PC-3 (cell line): ENCODE results near the gene GNA15. TPM values are rescaled to one million over a fixed set of nuclear protein-coding genes. Genes with fewer than 3 reads are reported as not detected.

Experiments
- ATAC-seq: fragments of 200-7000 bp; cut with Tn5 transposase; 2 replicates; pipeline ENCODE4 v1.9.1; 2020; ENCODE audit warnings: mild to moderate bottlenecking, moderate library complexity
- BruUV-seq: library from RNA; stranded (reverse); fragments of 400-500 nt; replicated peaks from 2 replicates; lab custom pipeline; 2021; lab: Mats Ljungman, UMichigan
- CTCF ChIA-PET: fragments of 300-600 bp; sonication (Branson Sonifier 250); formaldehyde crosslinking; loops from one replicate; lab custom pipeline; 2022; ENCODE audit warnings: antibody characterized with exemption; lab: Charles Lee
- POLR2A ChIA-PET: fragments of 300-600 bp; sonication (Branson Sonifier 250); formaldehyde crosslinking; loops from one replicate; lab custom pipeline; 2022; ENCODE audit warnings: antibody characterized with exemption; ENCODE audit not compliant: unreplicated experiment; lab: Charles Lee
- DNase-seq: peaks from one replicate; pipeline ENCODE4 v3.0.0-alpha.2; 2015
- H2AFZ ChIP-seq: fragments of 300-600 bp; sonication (generic); 2 replicates; pipeline ENCODE4 v1.6.0; 2016; ENCODE audit warnings: antibody characterized with exemption, low read length
- H3F3A ChIP-seq: fragments of 300-600 bp; sonication (generic); one replicate; pipeline ENCODE4 v1.6.0; 2017; ENCODE audit warnings: antibody characterized with exemption, low read length, control low read depth, mild to moderate bottlenecking; ENCODE audit not compliant: unreplicated experiment
- H3K27ac ChIP-seq: fragments of 300-600 bp; sonication (generic); 2 replicates; pipeline ENCODE4 v1.5.1; 2016; ENCODE audit warnings: mild to moderate bottlenecking, low read length
- H3K27me3 ChIP-seq: fragments of 300-600 bp; sonication (generic); 2 replicates; pipeline ENCODE4 v1.6.1; 2016; ENCODE audit warnings: low read length, mixed read lengths
- H3K36me3 ChIP-seq: fragments of 300-600 bp; sonication (generic); 2 replicates; pipeline ENCODE4 v1.6.1; 2016; ENCODE audit warnings: low read depth, mixed run types, low read length, mixed read lengths
- H3K4me1 ChIP-seq: fragments of 300-600 bp; sonication (generic); 2 replicates; pipeline ENCODE4 v1.5.1; 2016; ENCODE audit warnings: low read length; ENCODE audit not compliant: insufficient read depth
- H3K4me2 ChIP-seq: fragments of 300-600 bp; sonication (generic); 2 replicates; pipeline ENCODE4 v1.6.0; 2016; ENCODE audit warnings: low read length
- H3K4me3 ChIP-seq: fragments of 300-600 bp; sonication (generic); 2 replicates; pipeline ENCODE4 v1.5.1; 2016; ENCODE audit warnings: mild to moderate bottlenecking, low read length, mixed read lengths
- H3K79me2 ChIP-seq: fragments of 300-600 bp; sonication (generic); 2 replicates; pipeline ENCODE4 v1.6.1; 2017; ENCODE audit warnings: low read length, mixed read lengths
- H3K9ac ChIP-seq: fragments of 300-600 bp; sonication (generic); 2 replicates; pipeline ENCODE4 v1.6.0; 2016; ENCODE audit warnings: mild to moderate bottlenecking, low read length
- H3K9me2 ChIP-seq: fragments of 300-600 bp; sonication (generic); replicated peaks from 2 replicates; pipeline ENCODE4 v1.6.1; 2016; ENCODE audit warnings: mixed run types, low read length, mixed read lengths
- H3K9me3 ChIP-seq: fragments of 300-600 bp; sonication (generic); 2 replicates; pipeline ENCODE4 v1.6.1; 2016; ENCODE audit warnings: low read length, mixed read lengths
- H4K20me1 ChIP-seq: fragments of 300-600 bp; sonication (generic); 2 replicates; pipeline ENCODE4 v1.6.1; 2016; ENCODE audit warnings: low read length, mixed read lengths
- EZH2 ChIP-seq: fragments of 300-600 bp; sonication (generic); IDR thresholded peaks from one replicate; pipeline ENCODE4 v1.6.1; 2017; ENCODE audit warnings: antibody characterized with exemption, mild to moderate bottlenecking, low read length; ENCODE audit not compliant: unreplicated experiment
- EZH2phosphoT487 ChIP-seq: fragments of 300-600 bp; sonication (generic); IDR thresholded peaks from 2 replicates; pipeline ENCODE4 v1.6.1; 2018; ENCODE audit warnings: mild to moderate bottlenecking, antibody characterized with exemption, low read length, borderline replicate concordance
- intact Hi-C: fragments of 100-400 bp; cut with micrococcal nuclease; formaldehyde crosslinking; loops from 2 replicates; pipeline ENCODE4 v1.9.0; 2023
- total RNA-seq: library from RNA; depleted of rRNA; stranded (reverse); fragments of >200 nt; gene quantifications from 2 replicates; pipeline ENCODE4 v1.2.3, GENCODE V29; 2014
- TF ChIP-seq, protein P1 (sequence below): fragments of 300-600 bp; sonication (generic); conservative IDR thresholded peaks from 2 replicates; pipeline ENCODE4 v1.5.1; 2017; ENCODE audit warnings: antibody characterized with exemption, low read depth, mild to moderate bottlenecking, low read length

Gene GNA15
- total RNA-seq, 1 experiment from 2014 or later = not detected

DNA sequence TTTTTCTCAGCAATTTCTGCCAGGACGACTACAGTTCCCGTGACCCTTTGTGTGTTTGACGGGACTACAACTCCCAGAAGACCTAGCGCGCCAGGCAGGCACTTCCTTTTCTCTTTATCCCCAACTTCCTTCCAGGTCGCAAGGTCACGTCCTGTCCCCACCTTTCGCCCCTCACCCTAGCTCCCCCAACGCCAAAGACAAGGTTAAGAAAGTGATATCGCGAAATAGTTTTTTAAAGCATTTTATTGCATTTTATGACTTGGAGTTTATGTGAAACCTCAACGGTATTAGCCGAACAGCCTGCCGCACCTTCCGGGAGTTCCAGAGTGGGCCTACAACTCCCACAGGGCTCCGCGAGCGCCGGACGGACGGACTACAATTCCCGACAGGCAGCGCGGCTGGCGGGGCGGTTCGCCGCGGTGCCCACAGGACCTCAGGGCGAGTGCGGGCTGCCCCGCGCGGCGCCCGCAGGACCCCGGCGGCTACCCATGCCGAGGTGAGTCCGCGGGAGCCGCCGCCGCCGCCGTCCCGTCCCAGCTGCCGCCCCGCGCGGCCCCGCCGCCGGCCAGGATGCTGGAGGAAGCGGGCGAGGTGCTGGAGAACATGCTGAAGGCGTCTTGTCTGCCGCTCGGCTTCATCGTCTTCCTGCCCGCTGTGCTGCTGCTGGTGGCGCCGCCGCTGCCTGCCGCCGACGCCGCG lies 49.8 kb downstream of the GNA15 start, which contains the start of gene NCLN:
Gene NCLN (plus strand): TSS at position 470 of the 699 bp plus-strand sequence. CDS start 101 bp downstream, at position 571.
- intact Hi-C loops = no loop called here
- CTCF ChIA-PET = no interaction called here

DNA sequence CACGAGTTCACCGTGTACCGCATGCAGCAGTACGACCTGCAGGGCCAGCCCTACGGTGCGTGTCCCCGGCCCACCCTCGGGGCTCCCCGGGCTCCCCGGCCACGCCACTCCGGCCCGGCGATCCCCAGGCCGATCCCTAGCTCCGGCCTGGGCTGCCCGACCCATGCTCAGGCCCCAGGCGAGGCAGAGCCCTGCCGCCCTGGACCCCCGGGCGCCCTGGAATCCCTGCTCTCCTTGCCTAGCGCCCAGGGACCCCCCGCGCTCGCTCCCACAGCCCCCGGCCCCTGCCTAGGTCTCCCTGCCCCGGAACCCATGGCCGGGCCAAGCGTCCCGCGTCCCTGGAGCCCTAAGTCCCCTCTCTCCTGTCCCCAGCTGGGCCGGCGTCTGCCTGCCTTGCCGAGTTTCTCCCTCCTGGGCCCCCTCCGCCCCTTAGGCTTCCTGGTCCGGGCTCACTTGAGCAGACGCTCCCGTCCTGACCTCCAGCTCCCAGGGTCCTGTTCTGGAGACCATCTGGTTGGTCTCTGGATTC lies 50.4 kb downstream of the GNA15 start:
- no TSS peak for BruUV-seq
- Histone ChIP-seq H3F3A (no peaks in the 10 kb centered on the region), H3K27ac (peak overlapping the region; percentile 36), H3K79me2 (peaks cover 54% of the 10 kb centered on the region), H3K4me1 (peaks cover 10% of the 10 kb centered on the region), H3K9me3 (no peaks in the 10 kb centered on the region), H4K20me1 (peaks cover 16% of the 10 kb centered on the region), H3K36me3 (no peaks in the 10 kb centered on the region), H3K9me2 (no peaks in the 10 kb centered on the region), H3K27me3 (no peaks in the 10 kb centered on the region), H3K4me2 (peak overlapping the region; percentile 88), H3K4me3 (peak overlapping the region; percentile 96), H2AFZ (peak overlapping the region; percentile 59; the same call in 1 of the 2 replicates), H3K9ac (peak overlapping the region; percentile 97)
- intact Hi-C loops = no loop called here
- ChIA-PET CTCF (no interaction called here), POLR2A (no interaction called here)
- DNase-seq = no peak
- peak; percentile 45 for ATAC-seq
- TF ChIP-seq EZH2phosphoT487 = no peak

More for the DNA sequence above, 49.8 kb downstream of the GNA15 start, which contains the start of gene NCLN:
- peak; percentile 89 for DNase-seq
- BruUV-seq = no TSS peak
- peaks cover 16% of the 10 kb centered on the region for H4K20me1 ChIP-seq
- H3K4me1 ChIP-seq = peaks cover 10% of the 10 kb centered on the region
- peak within 1 kb of the TSS; percentile 99 for H2AFZ ChIP-seq
- TF ChIP-seq, protein P1, sequence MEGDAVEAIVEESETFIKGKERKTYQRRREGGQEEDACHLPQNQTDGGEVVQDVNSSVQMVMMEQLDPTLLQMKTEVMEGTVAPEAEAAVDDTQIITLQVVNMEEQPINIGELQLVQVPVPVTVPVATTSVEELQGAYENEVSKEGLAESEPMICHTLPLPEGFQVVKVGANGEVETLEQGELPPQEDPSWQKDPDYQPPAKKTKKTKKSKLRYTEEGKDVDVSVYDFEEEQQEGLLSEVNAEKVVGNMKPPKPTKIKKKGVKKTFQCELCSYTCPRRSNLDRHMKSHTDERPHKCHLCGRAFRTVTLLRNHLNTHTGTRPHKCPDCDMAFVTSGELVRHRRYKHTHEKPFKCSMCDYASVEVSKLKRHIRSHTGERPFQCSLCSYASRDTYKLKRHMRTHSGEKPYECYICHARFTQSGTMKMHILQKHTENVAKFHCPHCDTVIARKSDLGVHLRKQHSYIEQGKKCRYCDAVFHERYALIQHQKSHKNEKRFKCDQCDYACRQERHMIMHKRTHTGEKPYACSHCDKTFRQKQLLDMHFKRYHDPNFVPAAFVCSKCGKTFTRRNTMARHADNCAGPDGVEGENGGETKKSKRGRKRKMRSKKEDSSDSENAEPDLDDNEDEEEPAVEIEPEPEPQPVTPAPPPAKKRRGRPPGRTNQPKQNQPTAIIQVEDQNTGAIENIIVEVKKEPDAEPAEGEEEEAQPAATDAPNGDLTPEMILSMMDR = no peak
- no peak for TF ChIP-seq EZH2
- TF ChIP-seq EZH2phosphoT487 = no peak
- no peaks in the 10 kb centered on the region for H3F3A ChIP-seq
- peaks cover 48% of the 10 kb centered on the region for H3K79me2 ChIP-seq
- H3K9ac ChIP-seq = peak within 1 kb of the TSS; percentile 97
- no peaks in the 10 kb centered on the region for H3K9me3 ChIP-seq
- H3K4me3 ChIP-seq = peak within 1 kb of the TSS; percentile 96
- no peaks in the 10 kb centered on the region for H3K9me2 ChIP-seq
- H3K36me3 ChIP-seq = no peaks in the 10 kb centered on the region
- ATAC-seq = peak; percentile 86
- POLR2A ChIA-PET = no interaction called here
- no peaks in the 10 kb centered on the region for H3K27me3 ChIP-seq
- peak within 1 kb of the TSS; percentile 98 for H3K4me2 ChIP-seq
- peak within 1 kb of the TSS; percentile 75 for H3K27ac ChIP-seq

DNA sequence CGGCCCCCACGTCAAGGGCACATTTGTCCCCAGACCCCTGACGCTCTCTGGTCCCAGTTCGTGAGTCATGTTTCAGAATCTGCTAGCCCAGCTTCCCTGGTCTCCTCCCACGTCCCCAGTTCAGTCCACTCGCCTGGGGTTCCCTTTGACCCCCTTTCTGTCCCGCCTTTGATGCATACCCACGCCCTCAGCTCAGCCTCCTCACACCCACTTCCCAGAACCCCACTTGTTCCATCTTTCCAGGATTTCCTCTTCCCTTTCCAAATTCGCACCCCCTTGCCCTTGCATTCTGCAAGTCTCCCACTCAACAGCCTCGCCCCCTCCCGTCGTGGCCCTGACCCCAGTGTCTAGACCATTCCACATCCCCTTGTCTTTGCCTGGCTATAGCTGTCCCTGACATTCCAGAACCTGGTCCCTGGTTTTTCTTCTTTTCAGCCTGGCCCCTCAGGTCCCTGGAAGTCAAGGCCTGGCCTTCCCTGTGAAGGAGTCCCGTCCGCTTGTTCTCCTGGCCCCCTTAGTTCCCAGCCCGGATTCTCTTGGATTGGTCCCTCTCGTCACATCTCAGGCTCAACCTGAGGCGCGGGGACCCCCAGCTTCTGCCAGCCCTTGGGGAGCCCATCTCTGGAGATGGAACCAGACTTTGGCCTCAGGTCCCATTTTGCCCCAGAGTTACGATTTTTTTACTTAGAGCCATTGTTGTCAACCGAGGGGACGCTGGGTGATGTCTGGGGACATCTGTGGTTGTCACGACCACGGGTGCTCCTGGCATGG lies 51.2 kb downstream of the GNA15 start:
- intact Hi-C loops = no loop called here
- H3K9me3 ChIP-seq = no peaks in the 10 kb centered on the region
- peaks cover 61% of the 10 kb centered on the region for H3K79me2 ChIP-seq

More for the DNA sequence above, 51.2 kb downstream of the GNA15 start:
- ATAC-seq = no peak
- H3K4me2 ChIP-seq = peak overlapping the region; percentile 88
- peak; percentile 8 for DNase-seq
- peak overlapping the region; percentile 97 for H3K9ac ChIP-seq
- no peaks in the 10 kb centered on the region for H3F3A ChIP-seq
- no peaks in the 10 kb centered on the region for H3K36me3 ChIP-seq
- no peak overlapping the region for H3K27ac ChIP-seq
- ChIA-PET CTCF (no interaction called here), POLR2A (no interaction called here)
- TF ChIP-seq, protein P1 = no peak
- no peak for TF ChIP-seq EZH2phosphoT487
- no peak for TF ChIP-seq EZH2
- H4K20me1 ChIP-seq = peaks cover 16% of the 10 kb centered on the region
- peak overlapping the region; percentile 96 for H3K4me3 ChIP-seq
- no peak overlapping the region for H2AFZ ChIP-seq
- H3K27me3 ChIP-seq = no peaks in the 10 kb centered on the region
- no TSS peak for BruUV-seq
- peaks cover 10% of the 10 kb centered on the region for H3K4me1 ChIP-seq
- H3K9me2 ChIP-seq = no peaks in the 10 kb centered on the region
